HG03565 (cell line): Measurements from ENCODE around the gene ALDH2.
"Not testable (repeated sequence)": the region's sequence is repeated elsewhere in the genome, so short reads cannot be mapped to it uniquely, and the experiment has no call there.

Experiments used
- ATAC-seq: cut with Tn5 transposase; IDR thresholded peaks from one replicate; pipeline ENCODE4 v1.9.1; 2021; ENCODE audit warnings: mild to moderate bottlenecking, moderate library complexity; ENCODE audit not compliant: unreplicated experiment

ALDH2 gene

DNA sequence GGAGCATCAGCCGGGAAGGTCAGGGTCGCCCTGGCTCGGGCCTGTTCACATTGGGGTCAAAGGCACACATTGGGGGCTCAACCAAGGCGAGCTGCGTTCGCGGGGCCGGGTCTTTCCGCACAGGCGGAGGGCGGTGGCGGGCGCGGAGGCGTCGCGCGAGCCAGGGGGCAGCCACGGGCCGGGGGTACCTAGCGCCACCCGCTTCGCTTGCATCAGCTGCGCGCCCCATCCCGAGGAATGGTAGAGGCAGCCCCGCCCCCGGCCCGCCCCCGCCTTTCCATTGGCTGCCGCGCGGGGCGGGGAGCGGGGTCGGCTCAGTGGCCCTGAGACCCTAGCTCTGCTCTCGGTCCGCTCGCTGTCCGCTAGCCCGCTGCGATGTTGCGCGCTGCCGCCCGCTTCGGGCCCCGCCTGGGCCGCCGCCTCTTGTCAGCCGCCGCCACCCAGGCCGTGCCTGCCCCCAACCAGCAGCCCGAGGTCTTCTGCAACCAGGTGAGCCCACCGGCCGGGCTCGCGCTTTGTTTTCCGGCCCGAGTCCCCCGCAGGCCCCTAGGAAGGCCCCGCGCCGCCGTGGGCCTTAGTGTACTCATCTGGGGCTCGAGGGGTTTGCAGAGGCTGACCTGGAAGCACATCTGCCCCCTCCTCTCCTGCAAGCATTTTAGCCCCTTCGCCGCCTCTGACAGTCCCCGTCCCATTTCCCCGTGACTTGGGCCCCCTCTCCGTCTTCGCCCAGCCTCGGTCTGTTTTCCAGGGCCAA is at the start of gene ALDH2:
TSS of gene ALDH2 (plus strand) at position 326 of the 754 bp plus-strand sequence. CDS start at position 376, 50 bp downstream.
- ATAC-seq, result no peak

DNA sequence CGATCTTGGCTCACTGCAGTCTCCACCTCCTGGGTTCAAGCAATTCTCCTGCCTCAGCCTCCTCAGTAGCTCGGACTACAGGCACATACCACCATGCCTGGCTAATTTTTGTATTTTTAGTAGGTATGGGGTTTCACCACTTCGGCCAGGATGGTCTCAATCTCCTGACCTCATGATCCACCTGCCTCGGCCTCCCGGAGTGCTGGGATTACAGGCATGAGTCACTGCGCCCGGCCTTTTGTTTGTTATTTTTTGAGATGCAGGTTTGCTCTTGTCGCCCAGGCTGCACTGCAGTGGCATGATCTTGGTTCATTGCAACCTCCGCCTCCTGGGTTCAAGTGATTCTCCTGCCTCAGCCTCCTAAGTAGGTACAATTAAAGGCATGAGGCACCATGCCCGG is 47.4 kb upstream of the ALDH2 start:
- ATAC-seq, result not testable (repeated sequence)

DNA sequence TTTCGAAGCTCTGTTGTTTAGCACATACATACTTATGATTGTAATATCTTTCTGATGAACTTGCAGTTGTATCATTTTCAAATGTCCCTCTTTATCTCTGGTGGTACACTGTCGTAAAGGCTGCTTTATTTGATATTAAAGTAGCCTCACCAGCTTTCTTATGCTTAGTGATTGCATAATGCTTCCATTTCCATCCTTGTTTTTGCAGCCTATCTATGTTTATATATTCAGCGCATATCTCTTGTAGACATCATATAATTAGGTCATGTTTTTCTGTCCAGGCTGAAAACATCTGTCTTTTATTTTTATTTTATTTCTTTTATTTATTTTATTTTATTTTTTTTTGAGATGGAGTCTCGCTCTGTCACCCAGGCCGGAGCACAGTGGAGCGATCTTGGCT is 46.3 kb upstream of the ALDH2 start:
- no peak for ATAC-seq

DNA sequence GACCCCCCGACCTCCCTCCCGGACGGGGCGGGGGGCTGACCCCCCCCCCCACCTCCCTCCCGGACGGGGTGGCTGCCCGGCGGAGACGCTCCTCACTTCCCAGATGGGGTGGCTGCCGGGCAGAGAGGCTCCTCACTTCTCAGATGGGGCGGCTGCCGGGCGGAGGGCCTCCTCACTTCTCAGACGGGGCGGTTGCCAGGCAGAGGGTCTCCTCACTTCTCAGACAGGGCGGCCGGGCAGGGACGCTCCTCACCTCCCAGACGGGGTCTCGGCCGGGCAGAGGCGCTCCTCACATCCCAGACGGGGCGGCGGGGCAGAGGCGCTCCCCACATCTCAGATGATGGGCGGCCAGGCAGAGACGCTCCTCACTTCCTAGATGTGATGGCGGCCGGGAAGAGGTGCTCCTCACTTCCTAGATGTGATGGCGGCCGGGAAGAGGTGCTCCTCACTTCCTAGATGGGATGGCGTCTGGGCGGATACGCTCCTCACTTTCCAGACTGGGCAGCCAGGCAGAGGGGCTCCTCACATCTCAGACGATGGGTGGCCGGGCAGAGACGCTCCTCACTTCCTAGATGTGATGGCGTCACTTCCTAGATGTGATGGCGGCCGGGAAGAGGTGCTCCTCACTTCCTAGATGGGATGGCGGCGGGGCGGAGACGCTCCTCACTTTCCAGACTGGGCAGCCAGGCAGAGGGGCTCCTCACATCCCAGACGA is 42.9 kb upstream of the ALDH2 start:
- not testable (repeated sequence) for ATAC-seq

DNA sequence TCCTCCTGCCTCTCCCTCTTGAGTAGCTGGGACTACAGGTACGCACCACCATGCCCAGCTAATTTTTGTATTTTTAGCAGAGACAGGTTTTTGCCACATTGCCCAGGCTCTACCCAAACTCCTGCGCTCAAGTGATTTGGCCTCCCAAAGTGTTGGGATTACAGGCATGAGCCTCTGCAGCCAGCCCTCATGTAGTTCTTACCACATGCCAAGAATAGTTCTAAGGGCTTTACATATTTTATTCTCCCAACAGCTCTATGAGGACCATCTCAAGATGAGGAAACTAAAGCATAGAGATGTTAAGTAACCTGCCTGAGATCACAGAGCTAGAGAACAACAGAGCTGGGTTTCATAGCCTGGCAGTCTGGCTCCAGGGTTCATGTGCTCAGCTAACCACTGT is 37.9 kb upstream of the ALDH2 start:
- ATAC-seq, result no peak

DNA sequence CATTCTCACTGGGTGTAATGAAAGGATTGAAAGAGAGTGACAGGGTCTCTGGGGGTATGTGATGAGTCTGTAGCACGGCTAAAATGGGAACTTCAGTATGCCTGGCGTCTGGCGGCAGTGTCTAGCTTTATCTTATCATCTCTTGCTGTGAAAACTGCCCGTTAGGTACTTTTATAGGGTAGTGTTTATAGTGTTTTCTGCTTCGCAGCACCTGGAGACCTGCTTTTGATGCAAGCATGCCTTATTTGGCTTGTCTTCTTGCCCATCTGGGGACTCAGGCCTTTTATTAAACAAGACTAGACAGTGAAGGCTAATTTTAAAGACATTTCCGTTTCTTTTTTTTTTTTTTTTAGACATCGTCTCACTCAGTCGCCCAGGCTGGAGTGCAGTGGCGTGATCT is 36.3 kb upstream of the ALDH2 start:
- no peak for ATAC-seq

DNA sequence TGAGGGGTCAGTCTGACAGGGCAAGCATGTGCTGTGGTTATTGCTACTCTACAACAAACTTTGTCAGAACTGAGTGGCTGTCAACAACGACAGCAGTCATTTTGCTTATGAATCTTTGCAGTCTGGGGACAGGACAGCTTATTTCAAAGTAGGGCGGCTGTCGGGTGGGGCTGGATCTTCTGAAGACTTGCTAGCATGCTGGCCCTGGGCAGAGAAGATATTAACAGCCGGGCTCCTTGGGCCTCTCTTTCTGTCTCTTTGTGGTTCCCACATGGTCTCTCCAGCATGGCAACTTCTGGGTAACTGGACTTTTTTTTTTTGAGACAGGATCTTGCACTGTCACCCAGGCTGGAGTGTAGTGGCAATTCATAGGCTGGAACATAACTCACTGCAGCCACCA is 33.9 kb upstream of the ALDH2 start:
- ATAC-seq, result no peak

DNA sequence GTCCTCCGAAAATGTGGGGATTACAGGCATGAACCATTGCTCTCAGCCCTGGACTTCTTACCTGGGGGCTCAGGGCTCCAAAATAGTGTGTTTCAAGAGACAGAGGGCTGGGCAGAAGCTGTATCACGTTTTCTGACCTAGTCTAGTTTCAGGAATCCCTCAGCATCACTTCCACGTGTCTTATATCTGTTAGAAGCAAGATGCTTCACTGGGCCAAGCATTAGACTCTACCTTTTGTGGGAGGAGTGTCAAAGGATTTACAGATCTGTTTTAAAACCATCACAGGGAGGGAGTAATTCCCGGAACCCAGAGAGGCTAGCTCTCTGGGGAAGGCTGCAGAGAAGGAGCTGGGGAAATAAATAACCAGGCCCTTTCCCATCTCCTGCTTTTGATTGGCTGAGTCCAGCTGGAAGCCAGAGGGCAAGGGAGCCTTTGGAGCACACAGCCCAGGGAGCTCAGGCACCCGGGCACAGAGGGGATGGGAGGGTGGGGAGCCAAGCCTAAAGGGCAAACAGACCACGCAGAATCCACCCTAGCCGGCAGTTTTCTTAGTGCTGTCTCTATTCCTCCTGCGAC is 33.3 kb upstream of the ALDH2 start:
- ATAC-seq, result no peak

DNA sequence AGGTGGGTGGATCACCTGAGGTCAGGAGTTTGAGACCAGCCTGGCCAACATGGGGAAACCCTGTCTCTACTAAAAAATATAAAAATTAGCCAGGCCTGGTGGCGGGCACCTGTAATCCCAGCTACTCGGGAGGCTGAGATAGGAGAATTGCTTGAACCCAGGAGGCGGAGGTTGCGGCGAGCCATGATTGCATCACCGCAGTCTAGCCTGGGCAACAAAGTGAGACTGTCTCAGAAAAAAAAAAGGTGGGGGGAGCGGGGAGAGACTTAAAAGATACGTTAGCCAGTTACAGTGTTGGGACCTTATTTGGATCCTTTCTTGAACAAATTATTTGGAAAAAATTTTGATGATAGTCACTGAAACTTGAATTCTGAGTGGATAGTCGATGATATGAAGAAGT is 27.2 kb upstream of the ALDH2 start:
- not testable (repeated sequence) for ATAC-seq

DNA sequence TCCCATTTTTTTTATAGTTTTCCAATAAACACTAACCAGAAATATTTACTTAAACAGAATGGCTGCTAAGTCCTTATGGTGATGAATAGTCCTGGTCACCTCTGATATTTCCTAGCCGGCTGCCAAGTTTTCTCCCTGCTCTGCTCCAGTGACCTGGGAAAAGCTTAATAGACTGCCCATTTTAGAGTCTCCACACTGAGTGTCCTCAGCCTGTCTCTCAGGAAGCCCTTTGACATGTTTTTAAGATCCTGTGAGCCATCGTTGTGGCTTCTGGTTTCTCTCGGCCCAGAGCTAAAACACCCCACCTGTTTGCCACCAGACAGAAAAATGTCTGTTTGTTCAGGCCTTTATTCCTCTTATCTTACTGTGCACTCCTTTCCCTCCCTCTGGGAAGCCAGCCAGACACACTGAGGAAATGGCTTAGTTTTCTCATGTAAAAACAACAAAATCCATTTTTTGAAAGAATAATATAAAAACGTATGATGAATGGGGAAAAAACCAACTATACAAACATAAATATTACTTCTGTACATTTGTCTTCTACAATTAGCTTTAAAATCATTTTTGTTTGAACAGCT is 25.4 kb upstream of the ALDH2 start:
- ATAC-seq, result no peak

DNA sequence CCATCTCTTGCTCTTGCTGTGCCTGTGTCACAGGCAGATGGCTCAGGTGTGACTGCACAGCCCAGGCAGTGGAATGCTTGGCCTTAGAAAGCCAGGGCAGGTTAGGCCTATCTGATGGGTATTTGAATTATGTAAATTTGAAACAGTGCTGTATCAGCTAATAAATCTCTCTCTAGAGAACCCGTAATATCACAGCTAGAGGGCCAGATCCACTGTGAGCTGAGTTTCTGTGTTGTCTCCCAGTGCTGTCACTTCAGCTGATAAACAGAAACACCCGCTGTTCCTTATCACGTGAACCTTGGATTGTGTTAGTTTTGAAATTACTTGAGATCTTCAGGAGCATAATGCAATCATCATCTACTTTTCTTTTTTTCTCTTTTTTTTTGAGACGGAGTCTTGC is 21.5 kb upstream of the ALDH2 start:
- no peak for ATAC-seq

DNA sequence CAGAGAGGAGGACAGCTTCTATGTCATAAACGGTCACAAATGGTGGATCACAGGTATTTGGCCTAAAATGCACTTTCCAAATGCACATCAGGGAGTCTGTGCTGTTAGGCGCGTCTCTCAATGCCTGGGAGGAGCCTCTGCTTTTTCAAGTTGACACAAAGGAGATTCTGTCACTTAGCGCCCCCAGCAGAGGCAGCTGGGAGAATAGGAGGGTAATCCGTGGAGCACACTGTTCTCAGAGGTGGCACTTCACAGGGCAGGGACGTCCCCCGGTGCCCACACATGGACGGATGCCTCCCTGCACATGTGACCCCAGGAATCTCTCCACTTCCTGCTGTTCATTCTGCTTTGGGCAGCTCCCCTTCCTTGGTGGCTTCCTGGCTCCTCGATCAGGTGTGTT is 19.4 kb upstream of the ALDH2 start:
- ATAC-seq, result no peak

DNA sequence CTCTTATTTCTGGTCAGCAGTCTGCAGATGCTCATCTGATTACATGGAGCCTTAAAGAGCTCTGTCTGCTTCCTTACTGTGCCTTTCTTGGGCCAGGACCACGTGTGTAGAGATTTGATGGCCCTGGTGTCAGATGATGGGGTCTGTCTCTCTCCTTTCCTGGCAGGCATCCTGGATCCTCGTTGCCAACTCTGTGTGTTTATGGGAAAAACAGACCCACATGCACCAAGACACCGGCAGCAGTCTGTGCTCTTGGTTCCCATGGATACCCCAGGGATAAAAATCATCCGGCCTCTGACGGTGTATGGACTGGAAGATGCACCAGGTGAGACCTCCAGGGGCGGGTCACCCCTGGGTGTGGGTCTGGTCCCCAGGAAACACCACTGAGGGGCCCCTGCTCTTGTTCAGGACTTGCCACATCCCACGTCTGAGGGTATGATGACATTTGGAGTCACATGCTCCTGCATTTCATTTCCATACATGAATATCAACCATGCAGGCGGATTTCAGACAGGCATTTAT is 18.5 kb upstream of the ALDH2 start:
- no peak for ATAC-seq

DNA sequence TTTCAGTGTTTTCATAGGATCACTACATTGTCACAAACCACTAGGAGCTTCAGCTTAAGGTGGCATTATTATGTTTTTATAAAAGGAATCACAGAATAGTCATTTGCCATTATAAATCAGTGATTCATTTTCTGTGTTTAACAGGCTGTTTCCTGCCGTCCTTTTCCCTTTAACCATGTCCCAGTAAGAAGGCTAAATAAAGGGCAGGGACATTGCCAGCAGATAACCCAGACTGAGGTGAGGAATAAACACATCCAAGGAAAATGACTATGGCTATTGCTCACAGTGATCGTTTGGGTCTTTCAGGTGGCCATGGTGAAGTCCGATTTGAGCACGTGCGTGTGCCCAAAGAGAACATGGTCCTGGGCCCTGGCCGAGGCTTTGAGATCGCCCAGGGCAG is 17.9 kb upstream of the ALDH2 start:
- ATAC-seq, result no peak

DNA sequence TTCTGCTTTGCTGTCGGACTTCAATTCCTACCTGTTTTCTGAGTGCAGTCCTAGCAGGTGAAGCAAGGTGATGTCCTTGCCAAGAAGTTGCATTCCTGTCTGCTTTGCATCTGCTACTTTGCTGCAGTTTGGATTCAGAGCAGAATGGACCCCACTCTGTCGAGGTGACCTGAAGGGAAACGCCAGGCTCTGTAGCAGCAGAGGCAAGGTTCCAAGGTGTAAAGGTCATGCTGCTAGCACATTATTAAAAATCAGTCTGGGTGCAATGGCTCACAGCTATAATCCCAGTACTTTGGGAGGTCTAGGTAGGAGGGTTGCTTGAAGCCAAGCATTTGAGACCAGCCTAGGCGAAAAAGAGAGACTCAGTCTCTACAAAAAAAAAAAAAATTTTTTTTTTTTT is 17.3 kb upstream of the ALDH2 start:
- no peak for ATAC-seq

DNA sequence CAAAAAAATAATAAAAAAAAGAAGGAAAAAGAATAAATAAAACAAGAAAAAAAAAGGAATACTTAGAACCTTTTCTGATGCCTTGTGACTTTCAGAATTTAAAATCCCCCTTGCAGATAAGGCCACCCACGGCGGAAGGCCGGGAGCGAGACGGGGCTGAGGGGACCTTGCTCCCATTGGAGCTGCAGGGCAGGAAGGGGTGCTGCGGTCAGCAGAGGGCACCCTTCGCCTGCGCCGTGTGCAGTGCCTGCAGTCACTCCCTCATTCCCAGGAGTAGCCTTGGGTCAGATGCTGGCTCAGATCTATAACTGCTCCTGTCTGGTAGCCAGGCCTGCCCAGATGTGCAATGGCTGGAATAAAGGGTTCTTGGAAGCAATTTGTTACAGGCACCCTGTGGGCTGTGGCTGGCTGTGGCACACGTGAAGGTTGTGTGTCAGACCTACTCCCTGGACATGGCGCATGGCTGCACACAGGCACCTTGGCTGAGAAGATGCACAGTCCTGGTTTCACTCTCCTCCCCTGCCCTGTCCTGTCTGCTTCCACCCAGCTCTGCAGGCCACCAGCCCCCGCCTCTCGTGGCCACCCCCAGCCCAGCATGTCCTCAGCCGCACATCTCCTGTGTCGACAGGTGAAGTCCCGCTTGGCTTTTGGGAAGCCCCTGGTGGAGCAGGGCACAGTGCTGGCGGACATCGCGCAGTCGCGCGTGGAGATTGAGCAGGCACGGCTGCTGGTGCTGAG is 13.4 kb upstream of the ALDH2 start:
- no peak for ATAC-seq

DNA sequence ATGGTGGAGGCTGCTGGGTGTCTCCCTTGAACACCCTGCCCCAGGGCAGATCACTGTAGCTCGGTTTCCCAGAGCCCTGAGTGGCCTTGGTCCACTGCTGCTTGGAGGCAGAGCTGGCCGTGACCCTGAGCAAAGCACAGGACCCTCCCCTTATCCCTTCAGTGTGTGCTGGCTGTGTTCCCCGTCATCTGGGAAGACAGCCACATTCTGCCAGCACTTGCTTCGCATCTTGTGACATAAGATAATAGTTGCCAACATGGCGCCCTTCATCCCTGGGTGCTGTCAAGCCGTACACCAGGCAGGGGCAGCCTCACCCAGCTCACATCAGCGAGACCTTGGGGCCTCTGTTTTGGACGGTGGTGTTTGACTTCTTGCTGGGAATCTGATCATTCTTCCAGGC is 12.1 kb upstream of the ALDH2 start:
- ATAC-seq, result no peak

DNA sequence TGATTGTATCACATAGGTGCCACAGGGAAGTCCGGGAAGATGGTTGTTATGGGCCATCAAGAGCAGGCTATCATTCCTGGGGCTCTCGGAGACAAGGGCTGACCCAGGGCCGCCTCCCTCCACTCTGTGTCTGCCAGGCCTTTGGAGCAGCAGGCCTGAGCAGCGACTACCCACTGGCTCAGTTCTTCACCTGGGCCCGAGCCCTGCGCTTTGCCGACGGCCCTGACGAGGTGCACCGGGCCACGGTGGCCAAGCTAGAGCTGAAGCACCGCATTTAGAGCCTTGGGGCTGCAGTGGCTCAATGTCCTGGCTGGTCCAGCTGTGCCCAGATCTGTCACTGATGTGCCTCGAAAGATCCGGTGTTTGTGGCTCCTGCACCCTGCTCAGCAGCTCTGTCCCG is 10.5 kb upstream of the ALDH2 start:
- ATAC-seq, result no peak

DNA sequence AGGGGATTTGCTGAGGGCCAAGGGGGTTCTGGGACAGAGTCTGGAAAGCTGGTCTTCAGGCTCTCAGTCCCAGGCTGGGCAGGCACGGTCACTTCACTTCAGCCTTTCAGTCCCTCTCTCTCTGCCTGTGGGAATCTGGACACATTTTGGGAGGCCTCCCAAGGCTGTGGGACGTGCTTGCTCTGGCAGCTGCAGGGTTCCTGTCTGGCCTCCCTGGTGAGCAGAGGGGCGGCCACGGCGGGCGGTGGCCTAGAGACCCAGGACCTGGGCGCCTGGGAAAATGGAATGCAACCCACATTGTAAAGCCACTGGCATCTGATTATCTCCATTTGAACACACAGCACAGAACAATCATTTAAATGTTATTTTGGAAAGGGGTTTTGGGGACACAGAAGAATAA is 10.1 kb upstream of the ALDH2 start:
- no peak for ATAC-seq

DNA sequence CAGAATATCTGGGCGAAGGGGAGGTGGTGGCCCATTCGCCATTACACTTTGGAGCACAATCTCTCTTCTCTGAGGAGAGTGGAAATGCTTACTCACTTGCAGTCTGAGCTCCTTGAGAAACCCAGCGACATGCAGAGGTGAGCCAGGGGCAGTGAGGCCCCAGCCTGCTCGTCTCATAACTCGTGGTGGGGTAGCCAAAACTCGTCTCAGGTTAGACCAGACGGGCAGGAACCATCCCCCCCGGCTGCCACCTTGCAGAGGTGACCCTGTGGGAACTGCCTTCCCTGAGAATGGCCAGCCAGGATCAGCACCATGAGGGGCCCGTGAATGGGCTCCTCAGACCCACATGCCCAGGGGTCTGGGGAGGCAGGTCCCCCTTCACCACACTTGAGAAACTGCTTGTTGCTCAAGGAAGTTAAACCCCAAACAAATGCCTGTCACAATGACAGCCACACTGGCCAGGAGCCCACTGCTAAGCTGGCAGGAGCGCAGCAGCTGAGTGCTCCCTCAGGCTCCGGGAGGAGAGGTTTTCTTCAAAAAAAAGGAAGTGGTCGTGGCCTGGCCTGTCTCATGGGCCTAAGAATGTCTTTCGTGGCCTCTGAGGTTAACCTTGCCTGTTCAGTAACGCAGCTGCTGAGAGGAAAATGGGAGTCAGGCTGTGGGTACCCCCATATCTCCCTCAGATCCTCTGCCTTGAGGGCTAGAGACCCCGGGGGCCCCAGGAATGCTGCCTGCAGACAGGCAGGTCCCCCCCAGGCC is 9.2 kb upstream of the ALDH2 start:
- no peak for ATAC-seq
